Prostate gland (tissue), 2 donors: ENCODE measurements around the gene VPS50.

Experiments
- POLR2A ChIP-seq: fragments of 450-650 bp; IDR thresholded peaks from one replicate; pipeline ENCODE4 v1.6.1; 2016; ENCODE audit warnings: antibody characterized with exemption, mild to moderate bottlenecking
- POLR2AphosphoS5 ChIP-seq: sonication (generic); formaldehyde crosslinking; IDR thresholded peaks from one replicate; pipeline ENCODE4 v1.6.1; 2017; ENCODE audit warnings: antibody characterized with exemption
- TF ChIP-seq, protein P1 (sequence below), 4 experiments: fragments of 200-600 bp in 2 of 4; fragments of 450-650 bp in 2 of 4; sonication (generic) in 2 of 4; IDR thresholded peaks; 1 replicate in 3 of 4; 2 replicates in 1 of 4; pipeline ENCODE4 v1.5.1; 2016 to 2019; ENCODE audit warnings: antibody characterized with exemption in 4 of 4, mild to moderate bottlenecking in 2 of 4, moderate library complexity in 2 of 4

DNA sequence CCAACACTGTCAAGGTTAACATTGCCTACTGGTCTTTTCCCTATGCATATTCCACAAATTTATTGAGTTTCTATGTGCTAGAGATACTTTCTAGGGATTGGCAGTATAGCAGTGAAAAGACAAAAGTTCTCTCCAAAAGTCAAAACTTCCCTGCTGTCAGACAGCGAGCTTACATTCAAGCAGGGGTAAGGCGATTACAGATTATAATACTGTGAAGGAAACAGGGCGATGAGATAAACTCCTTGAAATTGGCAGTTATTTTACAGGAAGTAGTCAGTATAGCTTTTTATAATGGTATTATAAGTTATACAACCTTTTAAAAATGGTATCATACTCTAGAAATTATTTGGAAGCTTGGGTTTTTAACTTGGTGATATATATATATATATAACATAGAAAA lies 9.9 kb downstream of the VPS50 start:
- TF ChIP-seq, protein P1, sequence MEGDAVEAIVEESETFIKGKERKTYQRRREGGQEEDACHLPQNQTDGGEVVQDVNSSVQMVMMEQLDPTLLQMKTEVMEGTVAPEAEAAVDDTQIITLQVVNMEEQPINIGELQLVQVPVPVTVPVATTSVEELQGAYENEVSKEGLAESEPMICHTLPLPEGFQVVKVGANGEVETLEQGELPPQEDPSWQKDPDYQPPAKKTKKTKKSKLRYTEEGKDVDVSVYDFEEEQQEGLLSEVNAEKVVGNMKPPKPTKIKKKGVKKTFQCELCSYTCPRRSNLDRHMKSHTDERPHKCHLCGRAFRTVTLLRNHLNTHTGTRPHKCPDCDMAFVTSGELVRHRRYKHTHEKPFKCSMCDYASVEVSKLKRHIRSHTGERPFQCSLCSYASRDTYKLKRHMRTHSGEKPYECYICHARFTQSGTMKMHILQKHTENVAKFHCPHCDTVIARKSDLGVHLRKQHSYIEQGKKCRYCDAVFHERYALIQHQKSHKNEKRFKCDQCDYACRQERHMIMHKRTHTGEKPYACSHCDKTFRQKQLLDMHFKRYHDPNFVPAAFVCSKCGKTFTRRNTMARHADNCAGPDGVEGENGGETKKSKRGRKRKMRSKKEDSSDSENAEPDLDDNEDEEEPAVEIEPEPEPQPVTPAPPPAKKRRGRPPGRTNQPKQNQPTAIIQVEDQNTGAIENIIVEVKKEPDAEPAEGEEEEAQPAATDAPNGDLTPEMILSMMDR (IDR thresholded peaks at IDR 0.05): no peak
- TF ChIP-seq POLR2A (no peak), POLR2AphosphoS5 (no peak)
